CD8-positive, alpha-beta memory T cell (primary cell): ENCODE results near the gene FGF6. TPM values are rescaled to one million over a fixed set of nuclear protein-coding genes. Genes with fewer than 3 reads are reported as not detected.

ENCODE experiments used
- CTCF ChIA-PET: fragments of 350-600 bp; sonication (Branson Sonifier 250); formaldehyde crosslinking; loops from one replicate; lab custom pipeline; 2021; ENCODE audit warnings: antibody characterized with exemption; lab: Charles Lee
- POLR2A ChIA-PET: fragments of 350-600 bp; sonication (Branson Sonifier 250); formaldehyde crosslinking; loops from one replicate; lab custom pipeline; 2021; ENCODE audit warnings: antibody characterized with exemption; lab: Charles Lee
- DNase-seq, 5 donors: peaks; one replicate each; pipeline versions ENCODE4 v3.0.0 to v3.0.0-alpha.2; 2020 to 2022; ENCODE audit warnings: mixed read lengths in 1 of 5
- H3K27ac ChIP-seq: one replicate; pipeline ENCODE4 v1.7.0; 2013; ENCODE audit warnings: low read depth, mild to moderate bottlenecking, low read length, moderate library complexity
- H3K27me3 ChIP-seq: 2 replicates; pipeline ENCODE4 v1.7.0; 2013; ENCODE audit warnings: low read length, mild to moderate bottlenecking; ENCODE audit not compliant: insufficient read depth, poor library complexity, severe bottlenecking
- H3K36me3 ChIP-seq: 2 replicates; pipeline ENCODE4 v1.7.0; 2013; ENCODE audit warnings: mild to moderate bottlenecking, low read length, moderate library complexity; ENCODE audit not compliant: insufficient read depth
- H3K4me1 ChIP-seq: 2 replicates; pipeline ENCODE4 v1.7.0; 2013; ENCODE audit warnings: mild to moderate bottlenecking, low read length, moderate library complexity; ENCODE audit not compliant: insufficient read depth
- H3K4me3 ChIP-seq: 2 replicates; pipeline ENCODE4 v1.7.0; 2013; ENCODE audit warnings: mild to moderate bottlenecking, low read length
- H3K9me3 ChIP-seq: 2 replicates; pipeline ENCODE4 v1.7.0; 2013; ENCODE audit warnings: mild to moderate bottlenecking, low read length
- H3K27ac Mint-ChIP-seq, 8 donors: one replicate each; pipeline ENCODE4 v1.8.0; 2020 to 2021; ENCODE audit warnings: mixed read lengths in 8 of 8, mild to moderate bottlenecking in 6 of 8, inconsistent platforms in 3 of 8, moderate library complexity in 3 of 8
- H3K27me3 Mint-ChIP-seq, 2 donors: one replicate each; pipeline ENCODE4 v1.8.0; 2020 to 2021; ENCODE audit warnings: mixed read lengths in 2 of 2, mild to moderate bottlenecking in 1 of 2, moderate library complexity in 1 of 2
- H3K36me3 Mint-ChIP-seq, 3 donors: one replicate each; pipeline ENCODE4 v1.8.0; 2020 to 2021; ENCODE audit warnings: mixed read lengths in 3 of 3, inconsistent platforms in 1 of 3, mild to moderate bottlenecking in 1 of 3
- H3K4me1 Mint-ChIP-seq, 3 donors: one replicate each; pipeline ENCODE4 v1.8.0; 2020 to 2021; ENCODE audit warnings: mixed read lengths in 3 of 3, inconsistent platforms in 1 of 3, mild to moderate bottlenecking in 1 of 3
- H3K4me3 Mint-ChIP-seq, 7 donors: one replicate each; pipeline ENCODE4 v1.8.0; 2020 to 2021; ENCODE audit warnings: mixed read lengths in 7 of 7, mild to moderate bottlenecking in 6 of 7, moderate library complexity in 4 of 7, inconsistent platforms in 2 of 7
- H3K9me3 Mint-ChIP-seq, 5 donors: one replicate each; pipeline ENCODE4 v1.8.0; 2020 to 2022; ENCODE audit warnings: mixed read lengths in 5 of 5, mild to moderate bottlenecking in 3 of 5, moderate library complexity in 2 of 5, inconsistent platforms in 1 of 5
- polyA plus RNA-seq: library from polyadenylated mRNA; unstranded; fragments of 300-500 nt; fragmentation: Illumina TruSeq; gene quantifications from one replicate; pipeline ENCODE4 v1.2.3, GENCODE V29; 2021
- total RNA-seq, 2 experiments: library from RNA; stranded (reverse); gene quantifications; one replicate each; pipeline ENCODE4 v1.2.3, GENCODE V29; 2021

Gene FGF6
- not detected for total RNA-seq
- not detected for polyA plus RNA-seq

- ChIA-PET POLR2A (no interaction called here), CTCF (interaction anchor here (0.8 kb wide), 1 partner anchor 8 kb away, joined by 3 read pairs; no protein-coding TSS in a partner anchor)
- Histone ChIP-seq H3K36me3 (no peaks in the 10 kb centered on the region), H3K27me3 (no peaks in the 10 kb centered on the region), H3K27ac (no peak within 1 kb of the TSS), H3K9me3 (no peaks in the 10 kb centered on the region), H3K4me1 (no peaks in the 10 kb centered on the region), H3K4me3 (no peak within 1 kb of the TSS)
- Mint-ChIP-seq H3K9me3 (no peaks in the 10 kb centered on the region), H3K4me3 (no peak within 1 kb of the TSS), H3K27ac (peak within 1 kb of the TSS in 1 of 8 donors; percentile 57), H3K36me3 (no peaks in the 10 kb centered on the region), H3K4me1 (no peaks in the 10 kb centered on the region), H3K27me3 (peaks cover 0 to 45% of the 10 kb centered on the region in 2 donors)
- no peak for DNase-seq
These were observed at the start of gene FGF6 for GRCh38 chr12:4445156-4446101. TSS of gene FGF6 (minus strand) at chr12:4445815. CDS start at chr12:4445570, 245 bp downstream.

DNA sequence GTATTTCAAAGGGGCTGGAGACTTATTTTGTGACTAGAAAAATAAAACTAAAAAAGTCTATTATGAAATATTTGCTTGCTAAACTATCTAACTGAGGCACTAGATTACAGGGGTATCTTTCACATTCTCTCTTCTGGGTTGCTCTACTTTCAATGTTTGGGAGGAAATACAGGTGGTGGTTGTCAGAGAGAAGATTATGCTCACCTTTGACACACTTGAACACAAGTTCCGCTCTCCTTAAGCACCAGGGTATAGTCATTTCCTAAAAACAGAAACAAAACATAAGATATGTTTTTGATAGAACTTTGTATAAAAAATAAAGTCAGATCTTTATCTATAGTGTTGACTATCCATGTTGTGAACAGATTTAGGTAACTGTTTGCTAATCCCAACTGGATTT is 45.4 kb upstream of the FGF6 start:
- H3K4me1 Mint-ChIP-seq = no peaks in the 10 kb centered on the region
- no peak overlapping the region for H3K4me3 ChIP-seq
- POLR2A ChIA-PET = no interaction called here
- DNase-seq = no peak
- no peaks in the 10 kb centered on the region for H3K4me1 ChIP-seq
- H3K27me3 ChIP-seq = no peaks in the 10 kb centered on the region
- H3K4me3 Mint-ChIP-seq = no peak overlapping the region
- H3K27me3 Mint-ChIP-seq = no peaks in the 10 kb centered on the region
- no peaks in the 10 kb centered on the region for H3K9me3 ChIP-seq
- H3K36me3 ChIP-seq = peaks cover 22% of the 10 kb centered on the region
- no peaks in the 10 kb centered on the region for H3K9me3 Mint-ChIP-seq
- H3K36me3 Mint-ChIP-seq = peaks cover 3 to 49% (median 18%) of the 10 kb centered on the region in 3 donors
- CTCF ChIA-PET = no interaction called here
- H3K27ac ChIP-seq = no peak overlapping the region
- H3K27ac Mint-ChIP-seq = peak overlapping the region in 2 of 8 donors; percentile 4 to 11

DNA sequence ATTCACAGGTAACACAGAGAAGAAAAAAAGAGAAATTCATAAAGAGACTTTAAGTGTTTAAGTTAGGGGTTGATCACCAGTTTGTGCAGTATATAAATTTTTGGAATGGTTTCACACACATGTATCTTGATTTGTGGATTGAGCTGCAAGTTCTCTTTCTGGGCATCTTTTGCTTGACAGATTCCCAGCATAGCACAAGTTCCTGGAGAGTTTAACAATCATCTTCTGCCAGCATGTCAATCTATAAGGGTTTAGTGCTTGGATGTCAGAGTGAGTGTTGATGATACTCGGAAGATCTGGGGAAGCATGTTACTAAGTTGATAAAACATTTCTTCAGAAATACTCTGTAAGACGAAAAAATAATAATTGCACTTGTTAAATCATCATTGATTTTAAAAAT is 43.9 kb upstream of the FGF6 start:
- Mint-ChIP-seq H3K36me3 (peaks cover 3 to 41% (median 18%) of the 10 kb centered on the region in 3 donors), H3K4me3 (no peak overlapping the region), H3K4me1 (no peaks in the 10 kb centered on the region), H3K9me3 (no peaks in the 10 kb centered on the region), H3K27me3 (no peaks in the 10 kb centered on the region), H3K27ac (peak overlapping the region in 1 of 8 donors; percentile 5)
- DNase-seq = no peak
- Histone ChIP-seq H3K36me3 (peaks cover 15% of the 10 kb centered on the region), H3K27ac (no peak overlapping the region), H3K4me3 (no peak overlapping the region), H3K27me3 (no peaks in the 10 kb centered on the region), H3K9me3 (no peaks in the 10 kb centered on the region), H3K4me1 (no peaks in the 10 kb centered on the region)
- POLR2A ChIA-PET = no interaction called here
- CTCF ChIA-PET = no interaction called here

GRCh38 chr12:4486980-4487379 is 41.4 kb upstream of the FGF6 start:
- ChIA-PET CTCF (no interaction called here), POLR2A (no interaction called here)
- H3K27ac ChIP-seq = no peak overlapping the region
- H3K9me3 ChIP-seq = no peaks in the 10 kb centered on the region
- H3K27ac Mint-ChIP-seq = peak overlapping the region in 2 of 8 donors; percentile 56 to 59
- H3K27me3 ChIP-seq = no peaks in the 10 kb centered on the region
- no peaks in the 10 kb centered on the region for H3K4me1 Mint-ChIP-seq
- no peaks in the 10 kb centered on the region for H3K9me3 Mint-ChIP-seq
- H3K4me3 Mint-ChIP-seq = no peak overlapping the region
- no peaks in the 10 kb centered on the region for H3K4me1 ChIP-seq
- no peak overlapping the region for H3K4me3 ChIP-seq
- DNase-seq = no peak
- peaks cover 3 to 28% (median 16%) of the 10 kb centered on the region in 3 donors for H3K36me3 Mint-ChIP-seq
- no peaks in the 10 kb centered on the region for H3K27me3 Mint-ChIP-seq
- peaks cover 18% of the 10 kb centered on the region for H3K36me3 ChIP-seq

- H3K4me3 Mint-ChIP-seq = no peak overlapping the region
- H3K27me3 Mint-ChIP-seq = peaks cover 0 to 3% of the 10 kb centered on the region in 2 donors
- H3K4me1 Mint-ChIP-seq = no peaks in the 10 kb centered on the region
- DNase-seq = no peak
- peaks cover 18% of the 10 kb centered on the region for H3K36me3 ChIP-seq
- H3K27ac Mint-ChIP-seq = no peak overlapping the region
- peaks cover 3 to 27% (median 16%) of the 10 kb centered on the region in 3 donors for H3K36me3 Mint-ChIP-seq
- no peaks in the 10 kb centered on the region for H3K9me3 Mint-ChIP-seq
- CTCF ChIA-PET = no interaction called here
- H3K27me3 ChIP-seq = no peaks in the 10 kb centered on the region
- no peak overlapping the region for H3K4me3 ChIP-seq
- POLR2A ChIA-PET = no interaction called here
- H3K27ac ChIP-seq = no peak overlapping the region
- H3K4me1 ChIP-seq = no peaks in the 10 kb centered on the region
- no peaks in the 10 kb centered on the region for H3K9me3 ChIP-seq
These were observed 40.6 kb upstream of the FGF6 start for GRCh38 chr12:4486049-4486699.

DNA sequence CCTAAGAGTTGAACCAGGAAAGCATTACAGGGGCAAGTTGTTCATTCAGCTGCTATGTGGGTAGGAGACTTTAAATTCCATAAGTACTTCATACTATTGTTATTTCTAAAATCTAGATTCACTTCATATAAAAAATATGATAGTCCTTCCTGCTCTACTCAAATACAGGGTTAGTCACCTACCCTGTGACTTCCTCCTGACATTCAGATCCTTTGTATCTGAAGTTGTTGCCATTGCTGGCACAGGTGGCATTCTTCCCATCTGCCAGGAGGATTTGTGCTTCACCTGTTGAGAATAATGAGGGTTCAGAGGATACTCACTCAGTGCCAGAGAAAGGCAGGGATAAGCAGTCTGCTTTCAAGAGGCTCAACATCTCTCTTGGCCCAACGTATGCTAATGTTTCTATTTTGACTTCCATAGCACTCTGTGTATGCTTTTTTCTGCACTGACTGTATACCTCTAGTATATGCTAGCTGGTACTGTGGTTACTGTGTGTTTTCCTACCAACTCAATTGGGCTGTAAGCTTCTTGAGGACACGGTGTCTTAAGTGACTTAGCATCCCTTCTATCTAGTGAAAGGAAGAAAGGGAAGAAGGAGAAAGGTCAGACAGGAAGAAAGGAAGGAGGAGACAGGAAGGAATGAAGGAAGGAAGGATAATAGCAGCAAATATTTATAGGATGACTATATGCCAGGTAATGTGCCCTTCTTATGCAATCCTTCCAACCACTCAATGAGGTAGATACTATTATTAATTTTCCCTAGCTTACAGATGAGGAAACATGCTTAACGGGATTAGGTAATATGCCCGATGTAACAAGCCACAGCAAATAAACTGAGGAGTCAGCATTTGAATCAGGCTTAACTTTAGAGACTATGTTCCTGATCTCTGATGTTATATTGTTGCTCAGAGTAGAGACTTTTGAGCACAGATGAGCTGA is 38.5 kb upstream of the FGF6 start:
- Mint-ChIP-seq H3K27me3 (peaks cover 5 to 9% of the 10 kb centered on the region in 2 donors), H3K27ac (peak overlapping the region in 2 of 8 donors; percentile 16 to 43), H3K36me3 (peaks cover 9 to 12% (median 10%) of the 10 kb centered on the region in 3 donors), H3K9me3 (peaks cover 3 to 14% (median 9%) of the 10 kb centered on the region in 5 donors), H3K4me3 (no peak overlapping the region), H3K4me1 (no peaks in the 10 kb centered on the region)
- POLR2A ChIA-PET = no interaction called here
- no peaks in the 10 kb centered on the region for H3K9me3 ChIP-seq
- CTCF ChIA-PET = no interaction called here
- peaks cover 4% of the 10 kb centered on the region for H3K36me3 ChIP-seq
- no peaks in the 10 kb centered on the region for H3K4me1 ChIP-seq
- H3K27me3 ChIP-seq = no peaks in the 10 kb centered on the region
- no peak for DNase-seq
- no peak overlapping the region for H3K27ac ChIP-seq
- H3K4me3 ChIP-seq = no peak overlapping the region

DNA sequence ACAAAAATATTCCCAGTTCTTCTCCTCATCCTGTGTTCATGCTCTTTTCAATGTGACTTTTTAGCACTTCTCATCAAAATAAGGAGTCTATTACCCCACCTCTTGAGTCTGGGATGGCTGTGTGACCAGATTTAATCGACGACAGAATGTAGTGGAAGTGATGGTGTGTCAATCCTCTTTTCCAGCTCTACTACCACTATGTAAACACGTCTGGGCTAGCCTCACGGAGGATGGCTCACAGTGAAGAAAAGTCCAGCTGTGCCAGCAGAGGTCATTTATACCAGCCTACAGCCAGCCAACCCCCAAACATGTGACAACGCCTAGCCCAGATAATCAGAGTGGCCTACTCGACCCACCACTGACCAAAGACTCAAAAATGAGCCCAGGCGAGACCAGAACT is 37.3 kb upstream of the FGF6 start:
- Mint-ChIP-seq H3K4me3 (no peak overlapping the region), H3K36me3 (peaks cover 3 to 12% (median 4%) of the 10 kb centered on the region in 3 donors), H3K27me3 (peaks cover 5 to 10% of the 10 kb centered on the region in 2 donors), H3K27ac (peak overlapping the region in 1 of 8 donors; percentile 21), H3K4me1 (no peaks in the 10 kb centered on the region), H3K9me3 (peaks cover 6 to 19% (median 15%) of the 10 kb centered on the region in 5 donors)
- CTCF ChIA-PET = no interaction called here
- DNase-seq = no peak
- H3K4me3 ChIP-seq = no peak overlapping the region
- no peaks in the 10 kb centered on the region for H3K9me3 ChIP-seq
- no peak overlapping the region for H3K27ac ChIP-seq
- H3K36me3 ChIP-seq = peaks cover 3% of the 10 kb centered on the region
- no peaks in the 10 kb centered on the region for H3K27me3 ChIP-seq
- no peaks in the 10 kb centered on the region for H3K4me1 ChIP-seq
- POLR2A ChIA-PET = no interaction called here
